GM19463 (cell line): ENCODE data around the gene SNX20.

Source experiments
- ATAC-seq: cut with Tn5 transposase; IDR thresholded peaks from one replicate; pipeline ENCODE4 v1.9.1; 2021; ENCODE audit warnings: mild to moderate bottlenecking, moderate library complexity; ENCODE audit not compliant: unreplicated experiment

Gene SNX20

DNA sequence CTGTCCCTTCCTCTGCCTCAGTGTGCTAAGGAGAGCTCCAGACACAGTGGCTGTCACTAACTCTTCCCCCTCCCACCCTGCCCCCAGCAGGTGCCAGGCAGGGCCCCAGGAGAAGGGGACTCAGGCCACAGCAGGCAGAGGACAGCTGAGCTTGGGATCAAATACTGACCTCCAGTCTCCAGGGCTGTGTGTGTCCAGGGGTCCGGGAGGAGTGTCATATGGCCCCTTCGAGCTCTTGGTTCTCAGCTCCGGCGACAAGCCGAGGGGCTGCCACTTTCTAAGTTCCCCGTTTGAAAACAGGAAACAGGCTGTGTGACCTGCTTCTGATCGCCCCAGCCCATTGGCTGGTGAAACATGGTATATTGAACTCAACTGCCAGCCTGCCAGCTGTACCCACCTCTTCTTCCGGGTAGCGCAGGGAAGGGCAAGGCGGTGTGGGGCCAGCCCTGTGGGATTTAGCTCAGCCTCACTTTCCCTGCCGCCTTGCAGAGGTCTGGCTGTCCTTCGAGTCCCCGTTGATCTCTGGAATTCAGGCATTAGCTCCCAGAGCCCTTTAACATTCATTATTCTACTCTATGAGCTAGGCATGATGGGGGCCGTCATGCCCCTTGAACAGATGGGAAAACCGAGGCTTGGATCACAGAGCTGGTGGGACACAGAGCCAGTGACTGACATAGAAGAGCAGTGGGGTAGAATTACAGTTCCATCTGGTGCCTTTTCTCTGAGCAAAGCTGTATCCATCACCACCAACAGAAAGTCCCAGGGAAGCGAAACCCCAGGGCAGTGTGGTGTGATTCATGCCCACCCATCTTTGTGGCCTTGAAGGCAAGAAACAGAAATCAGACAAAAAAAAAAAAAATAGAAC, at the start of gene SNX20:
Gene SNX20, minus strand, starts transcription at position 292 of the 865 bp plus-strand sequence. CDS start 3,786 bp downstream, outside the sequence.
- ATAC-seq, result peak; percentile 53

- ATAC-seq, result no peak
Measured at GRCh38 chr16:50724306-50724705, 43.2 kb upstream of the SNX20 start.

DNA sequence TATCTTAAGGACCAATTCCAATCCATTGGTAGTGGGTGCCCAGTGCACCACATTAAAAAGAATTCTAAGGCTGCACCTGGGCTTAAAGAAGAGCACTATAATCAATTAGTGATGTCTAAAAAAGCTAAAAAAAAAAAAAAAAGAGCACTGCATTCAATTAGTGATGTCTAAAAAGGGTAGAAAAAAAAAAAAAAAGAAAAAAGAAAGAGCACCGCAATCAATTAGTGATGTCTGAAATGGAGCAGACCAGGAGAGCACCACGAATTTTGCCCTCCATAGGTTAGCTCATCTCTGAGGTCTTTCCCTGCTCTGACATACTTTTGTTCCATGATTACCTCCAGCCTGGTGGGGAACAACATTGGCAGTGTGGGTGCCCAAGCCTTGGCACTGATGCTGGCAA, 41.8 kb upstream of the SNX20 start:
- ATAC-seq, result no peak

DNA sequence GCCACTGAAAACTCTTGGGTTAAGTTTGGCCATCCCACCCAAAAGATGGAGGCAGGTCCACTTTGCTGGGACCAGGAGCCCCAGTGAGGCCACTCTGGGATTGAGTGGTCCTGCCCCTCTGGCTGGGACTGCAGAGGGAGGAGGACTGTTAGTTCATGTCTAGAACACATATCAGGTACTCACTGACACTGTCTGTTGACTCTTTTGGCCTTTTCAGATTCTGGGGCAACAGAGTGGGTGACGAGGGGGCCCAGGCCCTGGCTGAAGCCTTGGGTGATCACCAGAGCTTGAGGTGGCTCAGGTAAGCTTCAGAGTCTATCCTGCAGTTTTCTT, 41.3 kb upstream of the SNX20 start:
- no peak for ATAC-seq

GRCh38 chr16:50721549-50722404, 40.7 kb upstream of the SNX20 start:
- ATAC-seq, result no peak

DNA sequence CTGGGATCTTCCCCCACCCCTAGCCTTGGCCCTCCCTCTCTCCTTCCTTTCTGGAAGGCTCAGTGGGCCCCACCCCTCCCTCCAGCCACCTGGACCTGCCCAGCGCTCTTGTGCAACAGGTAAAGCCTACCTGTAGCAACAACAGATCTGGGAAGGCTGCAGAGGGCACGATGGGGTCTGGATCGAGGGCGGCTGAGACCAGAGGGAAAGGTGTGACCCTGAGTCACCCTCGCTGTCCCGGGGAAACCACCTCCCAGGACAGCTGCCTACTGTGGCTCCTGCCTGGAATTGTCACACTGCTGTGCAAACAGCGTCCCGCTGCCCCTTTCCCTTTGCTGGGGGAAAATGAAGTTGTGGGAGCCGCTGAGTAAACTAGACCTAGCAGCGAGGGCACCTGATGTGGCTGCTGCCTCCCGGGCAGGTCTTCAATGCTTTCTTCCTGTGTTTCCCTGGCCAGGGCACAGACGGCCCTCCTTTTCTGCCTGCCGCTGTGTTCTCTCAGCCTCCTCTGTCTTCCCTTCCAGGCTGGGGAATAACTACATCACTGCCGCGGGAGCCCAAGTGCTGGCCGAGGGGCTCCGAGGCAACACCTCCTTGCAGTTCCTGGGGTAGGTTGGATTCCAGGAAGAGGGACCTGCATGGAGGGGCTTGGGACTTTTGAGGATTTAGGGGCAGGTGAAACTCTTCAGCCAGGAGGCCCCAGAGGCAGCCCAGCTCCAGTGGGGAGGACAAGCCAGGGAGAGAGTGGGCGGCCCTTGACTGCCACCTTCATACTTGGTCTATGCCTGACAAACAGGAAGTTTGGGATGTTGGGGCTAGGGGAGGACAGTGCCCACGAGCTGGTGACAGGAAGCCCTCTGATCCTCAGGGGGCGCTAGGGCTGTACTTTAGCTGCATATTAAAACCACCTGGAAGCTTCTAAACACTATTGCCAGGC, 38.6 kb upstream of the SNX20 start:
- no peak for ATAC-seq

DNA sequence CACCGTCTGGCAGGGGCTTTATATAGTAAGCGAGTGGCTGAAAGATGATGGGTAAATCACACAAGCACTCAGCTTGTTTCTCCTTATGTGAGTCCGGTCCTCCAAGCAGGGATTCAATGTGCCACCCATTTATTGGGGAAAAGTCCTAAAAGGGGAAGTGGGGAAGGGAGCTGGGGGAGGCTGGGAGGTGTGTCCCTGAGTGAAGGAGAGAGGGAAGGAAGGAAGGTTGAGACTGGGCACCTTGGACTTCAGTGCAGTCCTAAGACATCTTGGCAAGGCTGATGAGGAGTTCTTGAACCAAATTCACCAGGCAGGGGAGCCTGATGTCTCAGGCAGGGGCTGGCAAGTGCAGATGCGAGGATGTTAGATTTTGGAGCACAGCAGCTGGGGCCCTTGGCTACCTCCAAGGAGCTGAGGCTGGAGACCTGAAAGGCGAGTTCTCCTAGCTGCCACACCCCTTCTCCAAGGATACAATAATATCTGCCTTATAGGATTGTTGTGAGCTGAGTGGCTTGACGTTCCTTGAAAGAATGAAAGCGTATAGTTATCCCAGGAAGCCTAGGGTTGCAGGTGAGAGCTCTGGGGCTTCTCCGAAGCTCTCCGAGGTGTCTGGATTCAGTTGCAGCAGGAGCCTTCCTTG, 37.8 kb upstream of the SNX20 start:
- no peak for ATAC-seq

DNA sequence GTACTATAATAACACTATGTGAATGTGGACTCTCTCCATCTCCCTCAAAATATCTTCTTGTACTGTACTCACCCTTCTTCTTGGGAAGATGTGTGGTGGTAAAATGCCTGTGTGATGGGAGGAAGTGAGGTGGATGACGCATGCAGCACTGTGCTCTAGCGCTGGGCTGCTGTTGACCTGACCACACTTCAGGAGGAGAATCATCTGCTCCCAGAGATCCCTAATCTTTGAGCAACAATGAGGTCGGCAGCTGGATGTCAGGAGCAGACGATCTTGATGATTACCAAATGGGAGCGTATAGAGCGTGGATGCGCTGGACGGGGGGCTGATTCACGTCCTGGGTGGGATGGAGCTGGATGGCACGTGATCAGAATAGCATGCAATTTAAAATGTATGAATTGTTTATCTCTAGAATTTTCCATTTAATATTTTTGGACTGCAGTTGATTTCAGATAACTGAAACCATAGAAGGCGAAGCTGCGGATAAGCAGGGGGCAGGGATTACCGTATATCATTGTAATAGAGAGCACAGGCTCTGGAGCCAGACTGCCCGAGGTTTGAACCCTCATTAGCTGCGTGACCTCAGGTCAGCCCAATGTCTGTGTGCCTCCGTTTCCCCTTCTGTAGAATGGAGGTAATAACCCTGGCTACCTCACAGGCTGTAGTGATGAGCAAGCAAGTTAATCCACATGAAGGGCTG, 37.1 kb upstream of the SNX20 start:
- ATAC-seq, result no peak

DNA sequence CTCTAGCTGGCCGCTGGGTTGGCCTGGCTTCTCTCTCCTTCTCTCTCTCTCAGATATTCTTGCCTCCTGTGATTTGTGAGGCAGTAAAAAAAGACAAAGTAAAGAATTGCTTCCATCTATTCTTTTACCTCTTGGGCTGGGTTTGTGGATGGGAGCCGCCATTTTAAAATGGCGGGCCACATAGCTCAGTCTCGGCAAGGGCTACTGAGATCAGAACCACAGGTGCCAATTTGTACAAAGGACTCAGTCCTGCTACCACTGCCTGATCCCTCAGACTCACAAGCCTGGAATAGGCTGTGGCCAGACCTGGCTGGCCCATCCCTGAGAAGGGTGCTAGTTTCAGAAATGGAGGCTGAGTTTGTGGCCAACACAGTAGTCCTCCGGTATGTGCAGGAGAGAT, 36.4 kb upstream of the SNX20 start:
- no peak for ATAC-seq

DNA sequence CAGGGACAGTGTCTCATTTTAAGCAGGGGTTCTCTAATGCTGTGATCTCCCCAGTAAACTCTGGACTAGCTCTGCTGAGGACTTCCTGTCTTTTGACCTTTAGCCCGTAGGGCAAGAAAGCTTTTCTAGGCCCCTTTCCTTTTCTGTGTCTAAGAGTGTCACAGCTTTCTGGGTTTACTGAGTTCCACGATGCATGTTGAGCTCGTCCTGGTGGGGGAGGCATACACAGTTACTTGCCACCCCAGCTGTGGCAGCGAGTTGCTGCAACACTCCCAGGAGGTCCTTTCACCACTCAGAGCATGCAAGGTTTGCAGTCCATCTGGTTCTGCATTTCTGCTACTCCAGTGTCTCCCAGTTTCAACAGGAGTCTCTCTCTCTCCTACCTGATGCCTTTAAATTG, 36.0 kb upstream of the SNX20 start:
- no peak for ATAC-seq

GRCh38 chr16:50712956-50713355, 31.8 kb upstream of the SNX20 start:
- ATAC-seq, result no peak

- no peak for ATAC-seq
Measured at GRCh38 chr16:50712560-50712898, 31.4 kb upstream of the SNX20 start.

- ATAC-seq, result no peak
Measured at GRCh38 chr16:50711862-50712559, 30.9 kb upstream of the SNX20 start.

DNA sequence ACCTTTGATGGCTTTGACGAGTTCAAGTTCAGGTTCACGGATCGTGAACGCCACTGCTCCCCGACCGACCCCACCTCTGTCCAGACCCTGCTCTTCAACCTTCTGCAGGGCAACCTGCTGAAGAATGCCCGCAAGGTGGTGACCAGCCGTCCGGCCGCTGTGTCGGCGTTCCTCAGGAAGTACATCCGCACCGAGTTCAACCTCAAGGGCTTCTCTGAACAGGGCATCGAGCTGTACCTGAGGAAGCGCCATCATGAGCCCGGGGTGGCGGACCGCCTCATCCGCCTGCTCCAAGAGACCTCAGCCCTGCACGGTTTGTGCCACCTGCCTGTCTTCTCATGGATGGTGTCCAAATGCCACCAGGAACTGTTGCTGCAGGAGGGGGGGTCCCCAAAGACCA, 29.9 kb upstream of the SNX20 start:
- no peak for ATAC-seq

DNA sequence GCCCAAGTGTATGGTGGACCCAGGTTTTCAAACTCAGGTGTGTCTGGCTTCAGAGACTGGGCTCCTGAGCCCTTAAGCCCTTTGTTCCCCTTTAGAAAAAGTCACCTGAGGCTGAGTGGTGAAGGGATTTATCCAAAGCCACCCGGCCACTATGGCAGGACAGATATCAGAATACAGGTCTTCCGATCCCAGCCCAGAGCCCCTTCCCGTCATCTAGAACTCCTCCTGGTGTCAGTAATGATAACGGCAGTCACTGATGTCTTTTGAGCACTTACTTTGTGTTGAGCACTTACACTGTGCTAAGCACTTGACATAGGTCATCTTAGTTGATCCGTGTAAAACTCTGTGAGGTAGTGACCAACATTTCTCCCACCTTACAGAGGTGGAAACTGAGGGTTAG, 28.9 kb upstream of the SNX20 start:
- no peak for ATAC-seq

GRCh38 chr16:50709061-50709684, 28.1 kb upstream of the SNX20 start:
- no peak for ATAC-seq

DNA sequence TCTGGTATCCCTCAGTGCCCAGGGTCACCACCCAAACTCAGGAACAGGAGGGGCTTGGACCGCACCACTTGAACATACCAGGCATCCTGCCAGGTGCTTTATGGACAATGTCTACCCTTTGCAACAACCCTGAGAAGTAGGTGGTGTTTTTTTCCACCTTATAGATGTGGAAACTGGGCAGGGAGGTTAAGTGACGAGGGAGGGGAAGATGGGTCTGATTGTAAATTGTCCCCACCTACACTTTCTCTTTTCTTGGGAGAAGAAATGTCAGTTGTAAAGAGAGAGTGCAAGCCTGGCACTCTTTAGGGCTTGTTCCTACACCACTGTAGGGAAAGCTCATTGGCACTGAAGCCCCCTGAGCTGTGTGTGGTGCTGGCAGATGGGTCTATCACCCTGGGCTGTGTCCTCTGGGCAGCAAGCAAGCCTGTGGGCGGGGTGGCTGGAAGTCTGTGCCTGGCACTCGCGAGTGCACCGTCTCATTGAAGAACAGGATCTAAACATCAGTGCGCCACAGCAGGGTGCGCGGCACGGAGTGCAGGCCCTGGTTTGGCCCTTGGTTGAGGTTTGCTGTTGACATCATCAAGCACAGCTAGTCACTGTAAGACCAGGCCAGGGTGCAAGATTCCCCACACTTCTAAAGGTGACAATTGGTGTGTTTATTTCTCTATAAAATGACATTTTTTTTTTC, 27.4 kb upstream of the SNX20 start:
- no peak for ATAC-seq

- ATAC-seq, result no peak
Measured at GRCh38 chr16:50706250-50706649, 25.1 kb upstream of the SNX20 start.
